GM21423 (cell line): ENCODE measurements around the gene DHX16.

ENCODE experiments used
- ATAC-seq: cut with Tn5 transposase; IDR thresholded peaks from one replicate; pipeline ENCODE4 v1.9.1; 2021; ENCODE audit warnings: mild to moderate bottlenecking, moderate library complexity; ENCODE audit not compliant: unreplicated experiment

The DHX16 gene

GRCh38 chr6:30696432-30696831 lies 23.6 kb upstream of the DHX16 start:
- ATAC-seq, result no peak

GRCh38 chr6:30691208-30691847 lies 18.5 kb upstream of the DHX16 start:
- no peak for ATAC-seq

GRCh38 chr6:30690403-30691207 lies 17.8 kb upstream of the DHX16 start, which contains the start of gene NRM:
NRM (minus strand) TSS chr6:30690984; CDS start chr6:30690974, 10 bp downstream.
- ATAC-seq, result peak; percentile 31

- no peak for ATAC-seq
Measured at GRCh38 chr6:30689985-30690384, 17.2 kb upstream of the DHX16 start.

GRCh38 chr6:30689022-30689865 lies 16.4 kb upstream of the DHX16 start:
- ATAC-seq, result no peak

- no peak for ATAC-seq
Measured at GRCh38 chr6:30688569-30688968, 15.8 kb upstream of the DHX16 start.

- ATAC-seq, result no peak
Measured at GRCh38 chr6:30687659-30688431, 15.0 kb upstream of the DHX16 start.

- ATAC-seq, result peak; percentile 43
Measured at GRCh38 chr6:30686908-30687658, 14.3 kb upstream of the DHX16 start.

- ATAC-seq, result no peak
Measured at GRCh38 chr6:30686009-30686907, 13.5 kb upstream of the DHX16 start, which contains the start of gene PPP1R18. PPP1R18 (minus strand) TSS chr6:30686645; CDS start chr6:30686018, 627 bp downstream.

- no peak for ATAC-seq
Measured at GRCh38 chr6:30685157-30686008, 12.6 kb upstream of the DHX16 start.

GRCh38 chr6:30684386-30685156 lies 11.8 kb upstream of the DHX16 start:
- ATAC-seq, result no peak

GRCh38 chr6:30683980-30684338 lies 11.2 kb upstream of the DHX16 start:
- ATAC-seq, result no peak

- no peak for ATAC-seq
Measured at GRCh38 chr6:30683183-30683979, 10.6 kb upstream of the DHX16 start.

- peak; percentile 42 for ATAC-seq
Measured at GRCh38 chr6:30682143-30683117, 9.6 kb upstream of the DHX16 start.

GRCh38 chr6:30681766-30682142 lies 8.9 kb upstream of the DHX16 start:
- ATAC-seq, result no peak
